DND-41 (cell line): ENCODE measurements around the gene NOXRED1.

Experiments
- ATAC-seq: fragments of 200-7000 bp; cut with Tn5 transposase; 3 replicates; pipeline ENCODE4 v1.9.1; 2021; ENCODE audit warnings: low read depth; ENCODE audit not compliant: insufficient read depth
- DNase-seq: peaks from one replicate; pipeline ENCODE4 v3.0.0-alpha.2; 2020
- H2AFZ ChIP-seq: 2 replicates; pipeline ENCODE4 v1.6.0; 2012; ENCODE audit warnings: low read depth, low read length
- H3K27ac ChIP-seq: 2 replicates; pipeline ENCODE4 v1.5.1; 2012; ENCODE audit warnings: low read length, inconsistent platforms
- H3K27me3 ChIP-seq: fragments of 200-600 bp; sonication (generic); 2 replicates; pipeline ENCODE4 v1.6.0; 2012; ENCODE audit warnings: low read length, mild to moderate bottlenecking, inconsistent platforms; ENCODE audit not compliant: insufficient read depth, poor library complexity
- H3K36me3 ChIP-seq: 2 replicates; pipeline ENCODE4 v1.5.1; 2012; ENCODE audit warnings: low read length, inconsistent platforms; ENCODE audit not compliant: insufficient read depth
- H3K4me1 ChIP-seq: 2 replicates; pipeline ENCODE4 v1.5.1; 2012; ENCODE audit warnings: mild to moderate bottlenecking, low read length; ENCODE audit not compliant: insufficient read depth
- H3K4me2 ChIP-seq: 2 replicates; pipeline ENCODE4 v1.6.0; 2012; ENCODE audit warnings: mild to moderate bottlenecking, moderate library complexity, low read length, inconsistent platforms; ENCODE audit not compliant: insufficient read depth
- H3K4me3 ChIP-seq, 2 experiments: fragments of 200-600 bp in 1 of 2; shearing (Covaris generic) in 1 of 2; 2 replicates each; pipeline ENCODE4 v1.5.1; 2012 to 2016; ENCODE audit warnings: inconsistent platforms in 2 of 2, low read length in 2 of 2, mild to moderate bottlenecking in 2 of 2, low read depth in 1 of 2, moderate library complexity in 1 of 2
- H3K79me2 ChIP-seq: 2 replicates; pipeline ENCODE4 v1.6.0; 2012; ENCODE audit warnings: low read length, inconsistent platforms; ENCODE audit not compliant: insufficient read depth
- H3K9ac ChIP-seq: 2 replicates; pipeline ENCODE4 v1.6.0; 2012; ENCODE audit warnings: low read depth, mild to moderate bottlenecking, inconsistent platforms, low read length, moderate library complexity
- H3K9me3 ChIP-seq: 2 replicates; pipeline ENCODE4 v1.5.1; 2012; ENCODE audit warnings: low read length, moderate library complexity, mild to moderate bottlenecking, inconsistent platforms; ENCODE audit not compliant: insufficient read depth, severe bottlenecking
- H4K20me1 ChIP-seq: 2 replicates; pipeline ENCODE4 v1.6.0; 2012; ENCODE audit warnings: low read length; ENCODE audit not compliant: insufficient read depth
- EZH2 ChIP-seq: IDR thresholded peaks from 3 replicates; pipeline ENCODE4 v1.6.1; 2012; ENCODE audit warnings: borderline replicate concordance, low read depth, mild to moderate bottlenecking, moderate library complexity, low read length, inconsistent platforms; ENCODE audit not compliant: severe bottlenecking
- TF ChIP-seq, protein P1 (sequence below): IDR thresholded peaks from 2 replicates; pipeline ENCODE4 v1.5.1; 2012; ENCODE audit warnings: borderline replicate concordance, low read length, moderate library complexity, mild to moderate bottlenecking; ENCODE audit not compliant: poor library complexity, severe bottlenecking; ENCODE audit errors: extremely low read depth

NOXRED1 gene, protein sequence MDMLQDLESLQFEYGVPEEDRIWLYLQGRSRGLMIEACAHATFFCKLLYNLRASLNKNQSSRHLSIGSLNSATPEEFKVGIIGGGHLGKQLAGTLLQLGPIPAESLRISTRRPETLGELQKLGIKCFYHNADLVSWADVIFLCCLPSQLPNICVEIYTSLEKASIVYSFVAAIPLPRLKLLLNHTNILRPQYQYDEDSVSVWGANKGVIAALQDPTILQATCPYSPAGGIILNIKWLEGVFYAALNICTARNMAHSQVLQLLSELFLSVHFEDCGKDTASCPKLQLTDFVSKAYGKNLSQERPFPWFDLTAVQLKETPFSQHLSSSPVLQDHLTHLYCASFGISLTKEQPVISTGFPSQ

DNA sequence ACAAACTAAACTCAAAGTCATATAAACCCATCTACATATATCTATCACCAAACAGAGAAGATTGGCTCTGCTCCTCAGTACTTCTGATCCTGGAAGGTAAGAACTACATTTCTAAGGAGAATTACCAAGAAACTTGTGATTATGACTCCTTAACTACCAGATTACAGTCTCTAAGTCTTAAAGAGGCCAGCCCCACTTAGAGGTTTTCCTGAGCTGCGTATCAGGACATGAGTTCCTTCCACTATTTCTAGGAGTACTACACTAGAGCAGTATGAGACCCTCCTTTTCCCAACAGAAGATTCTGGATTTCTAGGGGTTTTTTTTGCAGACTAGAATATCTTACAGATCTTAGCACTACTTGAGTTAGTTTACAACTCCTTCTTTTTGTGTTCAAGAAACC lies at the start of gene NOXRED1:
TSS of gene NOXRED1 (minus strand) at position 101 of the 400 bp plus-strand sequence. CDS start 634 bp downstream, outside the sequence.
- ATAC-seq (no peak), DNase-seq (no peak)
- Histone ChIP-seq H3K27ac (no peak within 1 kb of the TSS), H3K4me3 (no peak within 1 kb of the TSS), H3K4me2 (no peak within 1 kb of the TSS), H4K20me1 (no peaks in the 10 kb centered on the region), H3K9me3 (peaks cover 6% of the 10 kb centered on the region), H3K36me3 (peaks cover 55% of the 10 kb centered on the region), H3K27me3 (no peaks in the 10 kb centered on the region), H3K79me2 (no peaks in the 10 kb centered on the region), H3K9ac (no peak within 1 kb of the TSS), H3K4me1 (no peaks in the 10 kb centered on the region), H2AFZ (no peak within 1 kb of the TSS)
- TF ChIP-seq, protein P1, sequence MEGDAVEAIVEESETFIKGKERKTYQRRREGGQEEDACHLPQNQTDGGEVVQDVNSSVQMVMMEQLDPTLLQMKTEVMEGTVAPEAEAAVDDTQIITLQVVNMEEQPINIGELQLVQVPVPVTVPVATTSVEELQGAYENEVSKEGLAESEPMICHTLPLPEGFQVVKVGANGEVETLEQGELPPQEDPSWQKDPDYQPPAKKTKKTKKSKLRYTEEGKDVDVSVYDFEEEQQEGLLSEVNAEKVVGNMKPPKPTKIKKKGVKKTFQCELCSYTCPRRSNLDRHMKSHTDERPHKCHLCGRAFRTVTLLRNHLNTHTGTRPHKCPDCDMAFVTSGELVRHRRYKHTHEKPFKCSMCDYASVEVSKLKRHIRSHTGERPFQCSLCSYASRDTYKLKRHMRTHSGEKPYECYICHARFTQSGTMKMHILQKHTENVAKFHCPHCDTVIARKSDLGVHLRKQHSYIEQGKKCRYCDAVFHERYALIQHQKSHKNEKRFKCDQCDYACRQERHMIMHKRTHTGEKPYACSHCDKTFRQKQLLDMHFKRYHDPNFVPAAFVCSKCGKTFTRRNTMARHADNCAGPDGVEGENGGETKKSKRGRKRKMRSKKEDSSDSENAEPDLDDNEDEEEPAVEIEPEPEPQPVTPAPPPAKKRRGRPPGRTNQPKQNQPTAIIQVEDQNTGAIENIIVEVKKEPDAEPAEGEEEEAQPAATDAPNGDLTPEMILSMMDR, result no peak
- no peak for TF ChIP-seq EZH2

GRCh38 chr14:77470224-77470870 lies 47.0 kb upstream of the NOXRED1 start:
- Histone ChIP-seq H3K4me2 (no peak overlapping the region), H3K79me2 (no peaks in the 10 kb centered on the region), H3K27me3 (no peaks in the 10 kb centered on the region), H3K9me3 (no peaks in the 10 kb centered on the region), H3K36me3 (peaks cover 37% of the 10 kb centered on the region), H2AFZ (no peak overlapping the region), H3K9ac (no peak overlapping the region), H3K4me3 (no peak overlapping the region), H4K20me1 (peaks cover 4% of the 10 kb centered on the region; the same call in 1 of the 2 replicates), H3K27ac (no peak overlapping the region), H3K4me1 (no peaks in the 10 kb centered on the region)
- DNase-seq, result no peak
- no peak; the same call in 2 of the 3 replicates for ATAC-seq
- TF ChIP-seq, protein P1, result no peak
- no peak for TF ChIP-seq EZH2

DNA sequence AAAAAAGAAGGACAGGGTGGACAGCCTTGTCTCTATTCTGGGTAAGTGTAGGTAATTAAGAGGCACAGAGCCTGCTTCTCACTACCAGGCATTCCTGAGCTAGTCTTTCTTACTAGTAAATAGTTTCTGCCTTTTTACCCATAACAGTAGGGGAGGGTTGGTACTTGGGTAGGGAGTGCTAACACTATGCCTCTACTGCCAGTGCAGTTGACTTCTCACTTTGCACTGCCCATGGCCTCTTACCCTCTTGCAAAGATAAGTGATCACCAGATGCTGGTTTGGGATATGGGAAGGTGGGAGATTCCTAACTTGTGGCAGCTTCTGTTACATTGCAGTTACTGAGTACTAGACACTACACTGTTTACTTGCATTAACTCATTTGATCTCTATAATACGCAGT lies 46.2 kb upstream of the NOXRED1 start:
- Histone ChIP-seq H3K27me3 (no peaks in the 10 kb centered on the region), H3K4me2 (no peak overlapping the region), H3K27ac (no peak overlapping the region), H4K20me1 (peaks cover 5% of the 10 kb centered on the region; the same call in 1 of the 2 replicates), H3K36me3 (peaks cover 45% of the 10 kb centered on the region), H3K4me1 (no peaks in the 10 kb centered on the region), H3K79me2 (no peaks in the 10 kb centered on the region), H3K9ac (no peak overlapping the region), H3K4me3 (no peak overlapping the region), H3K9me3 (no peaks in the 10 kb centered on the region), H2AFZ (no peak overlapping the region)
- DNase-seq, result no peak
- peak; percentile 27; the same call in 1 of the 3 replicates for ATAC-seq
- TF ChIP-seq EZH2, result no peak
- TF ChIP-seq, protein P1, result no peak
